ENCODE data around the gene FLT1. TPM values are rescaled to one million over a fixed set of nuclear protein-coding genes. Genes with fewer than 3 reads are reported as not detected.

The FLT1 gene
- total RNA-seq, 1 experiment from 2014 or later: 0.25 TPM

DNA sequence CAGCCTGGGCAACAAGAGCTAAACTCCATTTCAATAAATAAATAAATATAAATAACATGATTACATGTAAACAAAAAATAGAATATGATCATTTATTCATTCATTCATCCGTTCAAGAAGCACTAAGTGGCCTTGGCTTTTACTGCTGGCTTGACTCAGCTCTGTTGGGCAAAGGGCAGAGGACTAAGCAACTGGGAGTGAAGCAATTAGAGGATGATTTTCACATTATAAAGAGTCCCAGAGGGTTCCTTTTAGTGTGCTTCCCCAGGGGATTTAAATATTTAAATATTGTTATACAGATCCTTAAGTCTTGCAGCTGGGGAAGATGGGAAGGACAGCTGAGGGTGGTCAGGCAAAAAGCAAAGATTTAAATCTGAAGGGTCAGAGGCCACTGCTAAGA lies 34.9 kb upstream of the FLT1 start:
- H3K9me2 ChIP-seq (ENCODE audit: insufficient read depth): no peaks in the 10 kb centered on the region
- H3K4me2 ChIP-seq (ENCODE audit: low read length): no peak overlapping the region
- TF ChIP-seq, protein P1, sequence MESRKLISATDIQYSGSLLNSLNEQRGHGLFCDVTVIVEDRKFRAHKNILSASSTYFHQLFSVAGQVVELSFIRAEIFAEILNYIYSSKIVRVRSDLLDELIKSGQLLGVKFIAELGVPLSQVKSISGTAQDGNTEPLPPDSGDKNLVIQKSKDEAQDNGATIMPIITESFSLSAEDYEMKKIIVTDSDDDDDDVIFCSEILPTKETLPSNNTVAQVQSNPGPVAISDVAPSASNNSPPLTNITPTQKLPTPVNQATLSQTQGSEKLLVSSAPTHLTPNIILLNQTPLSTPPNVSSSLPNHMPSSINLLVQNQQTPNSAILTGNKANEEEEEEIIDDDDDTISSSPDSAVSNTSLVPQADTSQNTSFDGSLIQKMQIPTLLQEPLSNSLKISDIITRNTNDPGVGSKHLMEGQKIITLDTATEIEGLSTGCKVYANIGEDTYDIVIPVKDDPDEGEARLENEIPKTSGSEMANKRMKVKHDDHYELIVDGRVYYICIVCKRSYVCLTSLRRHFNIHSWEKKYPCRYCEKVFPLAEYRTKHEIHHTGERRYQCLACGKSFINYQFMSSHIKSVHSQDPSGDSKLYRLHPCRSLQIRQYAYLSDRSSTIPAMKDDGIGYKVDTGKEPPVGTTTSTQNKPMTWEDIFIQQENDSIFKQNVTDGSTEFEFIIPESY (IDR thresholded peaks at IDR 0.05; ENCODE audit: extremely low read depth, insufficient replicate concordance, low read length): no peak
- H3K27ac ChIP-seq (ENCODE audit: low read depth, low read length): no peak overlapping the region
- H3K36me3 ChIP-seq (ENCODE audit: control insufficient read depth in 1 of 2, insufficient read depth in 2 of 2, low read length in 2 of 2): no peaks in the 10 kb centered on the region
- no peak overlapping the region for H3K4me3 ChIP-seq (replicated peaks in 1 of 2; ENCODE audit: low read depth in 1 of 2, low read length in 2 of 2)
- H3K79me2 ChIP-seq (ENCODE audit: insufficient read depth, low read length): no peaks in the 10 kb centered on the region
- H2AFZ ChIP-seq (ENCODE audit: low read depth, low read length, poor library complexity, severe bottlenecking): no peak overlapping the region
- CTCF ChIA-PET: no interaction called here
- no peaks in the 10 kb centered on the region for H3K9me3 ChIP-seq (ENCODE audit: control insufficient read depth in 1 of 2, insufficient read depth in 1 of 2, low read depth in 1 of 2, low read length in 2 of 2)
- peaks cover 0 to 7% of the 10 kb centered on the region in 2 experiments; a peak in 1 of 4 replicates for H3K4me1 ChIP-seq (ENCODE audit: control insufficient read depth in 1 of 2, insufficient read depth in 2 of 2, low read length in 2 of 2)
- no peak for DNase-seq (ENCODE audit: low read depth, low spot score)
- H3K9ac ChIP-seq (ENCODE audit: low read length): no peak overlapping the region
- POLR2A ChIA-PET: no interaction called here
- RAD21 ChIA-PET (ENCODE audit: low non-redundant PET in 1 of 2, low total read pairs in 2 of 2, uncharacterized antibody in 2 of 2, unreplicated experiment in 2 of 2): no interaction called here
- no peak for ATAC-seq
- no peaks in the 10 kb centered on the region for H3K27me3 ChIP-seq (ENCODE audit: insufficient read depth, low read length)
- no TSS peak for BruUV-seq (replicated peaks)
- H4K20me1 ChIP-seq (ENCODE audit: insufficient read depth): no peaks in the 10 kb centered on the region
- intact Hi-C loops (cut with micrococcal nuclease): loop anchor here (5.0 kb wide), 1 partner anchor 267 kb away; no protein-coding TSS in a partner anchor

- no peak; the same call in 1 of the 2 replicates for ATAC-seq
- Histone ChIP-seq H4K20me1 (ENCODE audit: insufficient read depth) (no peaks in the 10 kb centered on the region), H3K4me3 (replicated peaks in 1 of 2; ENCODE audit: low read depth in 1 of 2, low read length in 2 of 2) (no peak overlapping the region), H3K9me2 (ENCODE audit: insufficient read depth) (no peaks in the 10 kb centered on the region), H3K27me3 (ENCODE audit: insufficient read depth, low read length) (no peaks in the 10 kb centered on the region), H3K4me1 (ENCODE audit: control insufficient read depth in 1 of 2, insufficient read depth in 2 of 2, low read length in 2 of 2) (peaks cover 0 to 7% of the 10 kb centered on the region in 2 experiments; a peak in 1 of 4 replicates), H3K27ac (ENCODE audit: low read depth, low read length) (no peak overlapping the region), H2AFZ (ENCODE audit: low read depth, low read length, poor library complexity, severe bottlenecking) (peak overlapping the region; percentile 16), H3K9ac (ENCODE audit: low read length) (no peak overlapping the region), H3K9me3 (ENCODE audit: control insufficient read depth in 1 of 2, insufficient read depth in 1 of 2, low read depth in 1 of 2, low read length in 2 of 2) (no peaks in the 10 kb centered on the region), H3K79me2 (ENCODE audit: insufficient read depth, low read length) (no peaks in the 10 kb centered on the region), H3K4me2 (ENCODE audit: low read length) (no peak overlapping the region), H3K36me3 (ENCODE audit: control insufficient read depth in 1 of 2, insufficient read depth in 2 of 2, low read length in 2 of 2) (no peaks in the 10 kb centered on the region)
- BruUV-seq (replicated peaks): no TSS peak
- ChIA-PET POLR2A (no interaction called here), RAD21 (ENCODE audit: low non-redundant PET in 1 of 2, low total read pairs in 2 of 2, uncharacterized antibody in 2 of 2, unreplicated experiment in 2 of 2) (no interaction called here), CTCF (no interaction called here)
- intact Hi-C loops (cut with micrococcal nuclease): loop anchor here (5.0 kb wide), 1 partner anchor 268 kb away; no protein-coding TSS in a partner anchor
- no peak for DNase-seq (ENCODE audit: low read depth, low spot score)
- TF ChIP-seq RAD21 (IDR thresholded peaks at IDR 0.05; ENCODE audit: low read depth) (peak; percentile 47), EZH2 (IDR thresholded peaks at IDR 0.05) (no peak), TCF7L2 (IDR thresholded peaks at IDR 0.05; ENCODE audit: borderline replicate concordance, extremely low read depth, insufficient read depth, insufficient read length) (no peak), POLR2AphosphoS5 (IDR thresholded peaks at IDR 0.05; ENCODE audit: low read depth, low read length) (no peak), SIN3A (IDR thresholded peaks at IDR 0.05; ENCODE audit: low read depth) (no peak), CTCF (IDR thresholded peaks at IDR 0.05 in 2 of 3, conservative IDR thresholded peaks at IDR 0.05 in 1 of 3; ENCODE audit: borderline replicate concordance in 1 of 3, insufficient read depth in 1 of 3, low read depth in 2 of 3, low read length in 2 of 3) (peak; percentile 22 to 39 (median 25); a peak in 4 of 6 replicates), CBX3 (IDR thresholded peaks at IDR 0.05; ENCODE audit: low read depth) (no peak), ELF1 (IDR thresholded peaks at IDR 0.05; ENCODE audit: borderline replicate concordance, low read depth) (no peak), SP1 (IDR thresholded peaks at IDR 0.05; ENCODE audit: low read depth) (no peak)
- TF ChIP-seq, protein P2, sequence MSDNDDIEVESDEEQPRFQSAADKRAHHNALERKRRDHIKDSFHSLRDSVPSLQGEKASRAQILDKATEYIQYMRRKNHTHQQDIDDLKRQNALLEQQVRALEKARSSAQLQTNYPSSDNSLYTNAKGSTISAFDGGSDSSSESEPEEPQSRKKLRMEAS (IDR thresholded peaks at IDR 0.05): no peak
These were observed 33.9 kb upstream of the FLT1 start for GRCh38 chr13:28528848-28529247.
